Muscle layer of duodenum (tissue), 2 donors: ENCODE data around the gene CLEC1A.
"Not testable (repeated sequence)": the region's sequence is repeated elsewhere in the genome, so short reads cannot be mapped to it uniquely, and the experiment has no call there.

Experiments used
- H3K27ac ChIP-seq: one replicate; pipeline ENCODE4 v1.7.0; 2013; ENCODE audit warnings: mild to moderate bottlenecking, low read length
- H3K27me3 ChIP-seq: one replicate; pipeline ENCODE4 v1.7.0; 2013; ENCODE audit warnings: low read depth, mild to moderate bottlenecking, control low read depth, low read length
- H3K36me3 ChIP-seq, 2 donors: one replicate each; pipeline ENCODE4 v1.7.0; 2013; ENCODE audit warnings: low read length in 2 of 2, control low read depth in 1 of 2, mild to moderate bottlenecking in 1 of 2; ENCODE audit not compliant: insufficient read depth in 2 of 2, control insufficient read depth in 1 of 2
- H3K4me1 ChIP-seq, 2 donors: one replicate each; pipeline ENCODE4 v1.7.0; 2013; ENCODE audit warnings: low read length in 2 of 2, mild to moderate bottlenecking in 2 of 2, control low read depth in 1 of 2, moderate library complexity in 1 of 2; ENCODE audit not compliant: insufficient read depth in 2 of 2, control insufficient read depth in 1 of 2
- H3K4me3 ChIP-seq, 2 donors: one replicate each; pipeline ENCODE4 v1.7.0; 2013; ENCODE audit warnings: low read length in 2 of 2, low read depth in 1 of 2, mild to moderate bottlenecking in 1 of 2
- H3K9me3 ChIP-seq, 2 donors: one replicate each; pipeline ENCODE4 v1.7.0; 2013; ENCODE audit warnings: low read length in 2 of 2, control low read depth in 1 of 2, mild to moderate bottlenecking in 1 of 2; ENCODE audit not compliant: control insufficient read depth in 1 of 2
- donor health status: healthy.

Gene CLEC1A

DNA sequence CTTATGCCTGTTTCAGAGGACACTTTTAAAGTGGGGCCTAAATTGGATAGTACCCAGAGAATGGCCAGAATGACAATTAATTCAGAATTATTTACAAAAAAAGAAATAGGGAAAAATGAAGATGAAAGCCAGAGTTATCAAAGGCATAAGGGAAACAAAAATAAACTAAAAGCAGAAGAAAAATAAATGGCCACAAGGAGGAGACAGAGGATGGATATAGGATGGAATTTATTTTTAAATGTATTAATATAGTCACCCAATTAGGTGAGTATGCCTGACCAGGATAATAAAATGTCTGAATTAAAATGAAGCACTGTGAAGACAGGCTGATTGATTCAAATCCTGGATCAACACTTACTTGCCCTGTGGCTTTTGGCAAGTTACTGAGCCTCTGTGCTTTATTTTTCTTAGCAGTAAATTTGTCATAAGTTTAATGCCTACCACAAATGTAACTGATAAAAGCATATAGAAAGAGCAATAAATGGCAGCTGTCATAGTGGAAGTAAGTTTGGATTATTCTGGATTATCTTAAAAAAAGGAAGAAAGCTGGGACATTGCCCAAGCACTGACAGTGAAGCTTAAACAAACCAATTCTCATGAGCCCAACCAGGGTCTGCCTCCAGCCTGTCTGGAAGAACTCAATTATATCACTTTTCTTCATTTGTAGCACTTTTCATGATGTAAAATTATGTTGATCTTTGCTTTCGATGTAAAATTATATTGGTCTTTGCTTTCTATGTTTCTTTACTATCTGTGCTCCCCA lies 64.8 kb downstream of the CLEC1A start:
- Histone ChIP-seq H3K27me3 (no peaks in the 10 kb centered on the region), H3K36me3 (no peaks in the 10 kb centered on the region), H3K27ac (no peak overlapping the region), H3K9me3 (no peaks in the 10 kb centered on the region), H3K4me3 (no peak overlapping the region), H3K4me1 (no peaks in the 10 kb centered on the region)

DNA sequence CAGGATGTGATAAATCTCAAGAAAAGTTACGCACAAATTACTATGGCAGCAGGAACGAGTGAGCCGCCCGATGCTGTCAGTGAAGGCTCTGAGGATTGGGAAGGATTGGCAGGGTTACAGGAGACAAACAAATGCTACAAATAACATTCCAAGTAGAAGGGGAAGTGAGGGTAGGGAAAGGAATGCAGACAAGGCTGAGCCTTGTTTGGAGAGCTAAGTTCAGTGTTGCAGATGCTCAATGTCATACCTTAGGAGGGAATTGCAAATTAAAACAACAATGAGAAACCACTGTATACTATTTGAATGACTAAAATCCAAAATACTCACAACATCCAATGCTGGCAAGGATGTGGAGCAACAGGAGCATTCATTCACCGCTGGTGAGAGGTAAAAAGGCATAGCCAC lies 67.0 kb downstream of the CLEC1A start:
- no peak overlapping the region for H3K27ac ChIP-seq
- H3K36me3 ChIP-seq: no peaks in the 10 kb centered on the region
- H3K4me3 ChIP-seq: no peak overlapping the region
- no peaks in the 10 kb centered on the region for H3K4me1 ChIP-seq
- no peaks in the 10 kb centered on the region for H3K9me3 ChIP-seq
- H3K27me3 ChIP-seq: no peaks in the 10 kb centered on the region

- Histone ChIP-seq H3K4me3 (no peak overlapping the region), H3K27ac (no peak overlapping the region), H3K27me3 (no peaks in the 10 kb centered on the region), H3K36me3 (no peaks in the 10 kb centered on the region), H3K9me3 (no peaks in the 10 kb centered on the region), H3K4me1 (no peaks in the 10 kb centered on the region)
Observed at GRCh38 chr12:10031321-10031720, 67.5 kb downstream of the CLEC1A start.

DNA sequence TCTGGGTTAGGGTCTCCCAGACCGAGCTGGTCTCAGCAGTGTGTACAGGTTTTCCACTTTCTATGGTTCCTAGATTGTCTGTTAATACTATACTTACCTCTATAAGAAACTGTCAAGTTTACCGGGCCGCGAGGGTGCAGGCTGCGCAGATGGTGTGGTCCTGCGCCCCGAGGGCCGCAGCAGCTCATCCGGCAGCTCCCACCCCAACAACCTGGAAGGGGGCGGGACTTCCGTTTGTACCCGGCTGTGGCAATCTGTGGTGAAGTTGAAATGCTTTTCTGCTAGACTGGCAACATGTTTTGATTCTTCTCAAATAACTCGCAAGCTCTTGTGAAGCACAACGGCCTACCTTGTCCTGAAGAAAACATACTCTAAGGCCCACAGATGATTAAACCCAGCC lies 68.3 kb downstream of the CLEC1A start, which contains the start of gene CLEC9A:
Gene CLEC9A, plus strand, starts transcription at position 237 of the 400 bp plus-strand sequence. CDS start 22,006 bp downstream, outside the sequence.
- Histone ChIP-seq H3K4me1 (no peaks in the 10 kb centered on the region), H3K4me3 (no peak within 1 kb of the TSS), H3K27me3 (no peaks in the 10 kb centered on the region), H3K36me3 (no peaks in the 10 kb centered on the region), H3K27ac (no peak within 1 kb of the TSS), H3K9me3 (no peaks in the 10 kb centered on the region)

DNA sequence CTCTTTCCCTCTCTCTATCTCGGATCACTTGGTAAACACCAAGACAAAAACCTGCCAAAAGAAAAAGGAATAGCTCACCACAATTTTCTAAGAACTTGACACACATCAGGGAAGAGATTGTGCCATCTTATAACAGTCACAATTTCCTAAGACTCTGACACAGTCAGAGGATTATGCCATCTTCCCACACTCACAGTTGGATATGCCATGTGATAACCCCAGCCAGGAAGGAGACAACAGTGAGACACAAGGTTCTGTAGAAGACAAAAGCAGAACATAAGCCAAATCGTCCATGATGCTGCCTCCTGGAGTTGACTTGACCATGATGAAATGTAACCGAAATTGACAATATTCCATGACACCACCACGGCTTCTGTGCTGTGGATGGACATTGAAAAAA lies 71.1 kb downstream of the CLEC1A start:
- H3K36me3 ChIP-seq: no peaks in the 10 kb centered on the region
- H3K4me3 ChIP-seq: no peak overlapping the region
- no peaks in the 10 kb centered on the region for H3K27me3 ChIP-seq
- H3K9me3 ChIP-seq: no peaks in the 10 kb centered on the region
- no peak overlapping the region for H3K27ac ChIP-seq
- H3K4me1 ChIP-seq: no peaks in the 10 kb centered on the region

GRCh38 chr12:10027311-10027710 lies 71.5 kb downstream of the CLEC1A start:
- Histone ChIP-seq H3K36me3 (no peaks in the 10 kb centered on the region), H3K27ac (no peak overlapping the region), H3K4me3 (no peak overlapping the region), H3K27me3 (no peaks in the 10 kb centered on the region), H3K4me1 (no peaks in the 10 kb centered on the region), H3K9me3 (no peaks in the 10 kb centered on the region)

DNA sequence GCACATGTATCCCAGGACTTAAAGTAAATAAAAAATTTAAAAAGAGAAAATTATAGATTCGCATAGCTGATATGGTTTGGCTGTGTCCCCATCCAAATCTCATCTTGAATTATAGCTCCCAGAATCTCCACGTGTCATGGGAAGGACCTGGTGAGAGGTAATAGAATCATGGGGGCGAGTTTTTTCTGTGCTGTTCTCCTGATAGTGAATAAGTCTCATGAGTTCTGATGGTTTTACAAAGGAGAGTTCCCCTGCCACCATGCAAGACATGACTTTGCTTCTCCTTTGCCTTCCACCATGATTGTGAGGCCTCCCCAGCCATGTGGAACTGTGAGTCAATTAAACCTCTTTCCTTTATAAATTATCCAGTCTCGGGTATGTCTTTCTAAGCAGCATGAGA lies 72.1 kb downstream of the CLEC1A start:
- H3K9me3 ChIP-seq, H3K4me1 ChIP-seq, H3K27me3 ChIP-seq, H3K4me3 ChIP-seq, H3K36me3 ChIP-seq, H3K27ac ChIP-seq: not testable (repeated sequence)

DNA sequence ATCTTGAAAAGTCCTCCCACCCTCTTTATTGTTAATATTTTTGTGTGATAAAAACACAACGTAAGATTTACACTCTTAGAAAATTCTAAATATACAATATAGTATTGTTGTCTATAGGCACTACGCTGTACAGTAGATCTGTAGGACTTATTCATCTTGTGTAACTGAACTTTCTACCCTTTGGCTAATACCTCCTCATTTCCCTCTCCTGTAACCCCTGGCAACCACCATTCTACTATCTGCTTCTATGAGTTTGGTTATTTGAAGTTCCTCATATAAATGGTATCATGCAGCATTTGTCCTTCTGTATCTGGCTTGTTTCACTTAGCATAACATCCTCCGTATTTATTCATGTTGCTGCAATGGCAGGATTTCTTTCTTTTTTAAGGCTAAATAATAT lies 73.5 kb downstream of the CLEC1A start:
- no peaks in the 10 kb centered on the region for H3K9me3 ChIP-seq

GRCh38 chr12:10021342-10021741 lies 77.4 kb downstream of the CLEC1A start:
- H3K4me1 ChIP-seq: peaks cover 0 to 7% of the 10 kb centered on the region in 2 donors
- no peak overlapping the region for H3K4me3 ChIP-seq
- no peaks in the 10 kb centered on the region for H3K9me3 ChIP-seq
- H3K36me3 ChIP-seq: no peaks in the 10 kb centered on the region
- H3K27ac ChIP-seq: no peak overlapping the region
- H3K27me3 ChIP-seq: no peaks in the 10 kb centered on the region

More for the DNA sequence above, 73.5 kb downstream of the CLEC1A start:
- Histone ChIP-seq H3K27me3 (no peaks in the 10 kb centered on the region), H3K36me3 (no peaks in the 10 kb centered on the region), H3K27ac (no peak overlapping the region), H3K4me1 (no peaks in the 10 kb centered on the region), H3K4me3 (no peak overlapping the region)
